ENCODE measurements around the gene C2CD4A. TPM values are rescaled to one million over a fixed set of nuclear protein-coding genes. Genes with fewer than 3 reads are reported as not detected.

C2CD4A gene
- total RNA-seq, 3 donors from 2014 or later (not counting 1 experiment from before 2014, with no cell fraction given), result not detected

- Mint-ChIP-seq H3K27me3 (ENCODE audit: low read depth in 2 of 2) (peaks cover 6 to 8% of the 10 kb centered on the region in 2 donors), H3K36me3 (no peaks in the 10 kb centered on the region), H3K27ac (no peak overlapping the region), H3K4me3 (no peak overlapping the region), H3K4me1 (no peaks in the 10 kb centered on the region), H3K9me3 (no peaks in the 10 kb centered on the region)
- no peak overlapping the region for H3K27ac ChIP-seq (ENCODE audit: low read length)
- H3K4me1 ChIP-seq (ENCODE audit: control insufficient read depth, insufficient read depth, low read length), result no peaks in the 10 kb centered on the region
- H3K4me3 ChIP-seq (ENCODE audit: low read length), result no peak overlapping the region
- no peak for TF ChIP-seq CTCF (IDR thresholded peaks at IDR 0.05)
- intact Hi-C loops (cut with micrococcal nuclease), result no loop called here
- no peak for ATAC-seq
- no peaks in the 10 kb centered on the region for H3K27me3 ChIP-seq (ENCODE audit: control insufficient read depth, insufficient read depth, low read length)
- no peaks in the 10 kb centered on the region for H3K9me3 ChIP-seq (ENCODE audit: control insufficient read depth, insufficient read depth, low read length)
- DNase-seq, result no peak
- WGBS (ENCODE audit: insufficient coverage), result 55% methylated on average over 5 of the region's 5 CpGs
- no peaks in the 10 kb centered on the region for H3K36me3 ChIP-seq (ENCODE audit: control insufficient read depth, insufficient read depth, low read length)
These were observed 21.0 kb downstream of the C2CD4A start for GRCh38 chr15:62087671-62088352.

- peaks cover 4 to 13% of the 10 kb centered on the region in 2 donors for H3K27me3 Mint-ChIP-seq (ENCODE audit: low read depth in 2 of 2)
- H3K27ac Mint-ChIP-seq, result no peak overlapping the region
These were observed 21.5 kb downstream of the C2CD4A start for GRCh38 chr15:62088353-62088693.

GRCh38 chr15:62089616-62090015 is 22.8 kb downstream of the C2CD4A start:
- no peaks in the 10 kb centered on the region for H3K36me3 ChIP-seq (ENCODE audit: control insufficient read depth, insufficient read depth, low read length)
- ATAC-seq, result no peak
- no peaks in the 10 kb centered on the region for H3K27me3 ChIP-seq (ENCODE audit: control insufficient read depth, insufficient read depth, low read length)
- no peak for DNase-seq
- H3K27ac ChIP-seq (ENCODE audit: low read length), result no peak overlapping the region
- Mint-ChIP-seq H3K9me3 (no peaks in the 10 kb centered on the region), H3K27ac (no peak overlapping the region), H3K4me3 (no peak overlapping the region), H3K27me3 (ENCODE audit: low read depth in 2 of 2) (peaks cover 4 to 26% of the 10 kb centered on the region in 2 donors), H3K4me1 (no peaks in the 10 kb centered on the region), H3K36me3 (no peaks in the 10 kb centered on the region)
- intact Hi-C loops (cut with micrococcal nuclease), result no loop called here
- H3K4me1 ChIP-seq (ENCODE audit: control insufficient read depth, insufficient read depth, low read length), result no peaks in the 10 kb centered on the region
- H3K9me3 ChIP-seq (ENCODE audit: control insufficient read depth, insufficient read depth, low read length), result no peaks in the 10 kb centered on the region
- no peak for TF ChIP-seq CTCF (IDR thresholded peaks at IDR 0.05)
- 77% methylated on average over 2 of the region's 2 CpGs for WGBS (ENCODE audit: insufficient coverage)
- no peak overlapping the region for H3K4me3 ChIP-seq (ENCODE audit: low read length)

More at GRCh38 chr15:62088353-62088693, 21.5 kb downstream of the C2CD4A start:
- Mint-ChIP-seq H3K36me3 (no peaks in the 10 kb centered on the region), H3K9me3 (no peaks in the 10 kb centered on the region), H3K4me1 (no peaks in the 10 kb centered on the region), H3K4me3 (no peak overlapping the region)
- no peak overlapping the region for H3K4me3 ChIP-seq (ENCODE audit: low read length)
- TF ChIP-seq CTCF (IDR thresholded peaks at IDR 0.05), result no peak
- H3K9me3 ChIP-seq (ENCODE audit: control insufficient read depth, insufficient read depth, low read length), result no peaks in the 10 kb centered on the region
- H3K36me3 ChIP-seq (ENCODE audit: control insufficient read depth, insufficient read depth, low read length), result no peaks in the 10 kb centered on the region
- intact Hi-C loops (cut with micrococcal nuclease), result no loop called here
- no peaks in the 10 kb centered on the region for H3K27me3 ChIP-seq (ENCODE audit: control insufficient read depth, insufficient read depth, low read length)
- no CpG with 5 or more reads among the region's 1 CpG for WGBS (ENCODE audit: insufficient coverage)
- H3K4me1 ChIP-seq (ENCODE audit: control insufficient read depth, insufficient read depth, low read length), result no peaks in the 10 kb centered on the region
- DNase-seq (no peak), ATAC-seq (no peak)
- no peak overlapping the region for H3K27ac ChIP-seq (ENCODE audit: low read length)

GRCh38 chr15:62090988-62091387 is 24.2 kb downstream of the C2CD4A start:
- no peaks in the 10 kb centered on the region for H3K4me1 Mint-ChIP-seq

More at GRCh38 chr15:62090988-62091387, 24.2 kb downstream of the C2CD4A start:
- intact Hi-C loops (cut with micrococcal nuclease), result no loop called here
- no peaks in the 10 kb centered on the region for H3K9me3 Mint-ChIP-seq
- no peak overlapping the region for H3K4me3 Mint-ChIP-seq
- WGBS (ENCODE audit: insufficient coverage), result 94% methylated on average over 5 of the region's 7 CpGs
- Histone ChIP-seq H3K36me3 (ENCODE audit: control insufficient read depth, insufficient read depth, low read length) (no peaks in the 10 kb centered on the region), H3K27ac (ENCODE audit: low read length) (no peak overlapping the region), H3K9me3 (ENCODE audit: control insufficient read depth, insufficient read depth, low read length) (no peaks in the 10 kb centered on the region), H3K4me1 (ENCODE audit: control insufficient read depth, insufficient read depth, low read length) (no peaks in the 10 kb centered on the region), H3K4me3 (ENCODE audit: low read length) (no peak overlapping the region), H3K27me3 (ENCODE audit: control insufficient read depth, insufficient read depth, low read length) (no peaks in the 10 kb centered on the region)
- no peak for TF ChIP-seq CTCF (IDR thresholded peaks at IDR 0.05)
- DNase-seq (no peak), ATAC-seq (no peak)
- no peaks in the 10 kb centered on the region for H3K36me3 Mint-ChIP-seq
- H3K27me3 Mint-ChIP-seq (ENCODE audit: low read depth in 2 of 2), result peaks cover 4 to 26% of the 10 kb centered on the region in 2 donors
- H3K27ac Mint-ChIP-seq, result no peak overlapping the region
